ENCODE results near the gene CD248.

The CD248 gene

GRCh38 chr11:66363805-66364535 is 47.1 kb upstream of the CD248 start:
- ChIA-PET POLR2A (interaction anchor here (0.6 to 2.2 kb wide), 3 partner anchors 8 to 20 kb away, joined by 3 to 7 read pairs (median 5); partner anchors contain the start of gene SLC29A2), CTCF (interaction anchor here (0.6 to 5.6 kb wide), 27 partner anchors 8 to 1063 kb away, joined by 3 to 58 read pairs (median 4); partner anchors contain the start of genes BRMS1 and SLC29A2)
- Histone ChIP-seq H3K4me1 (ENCODE audit: control insufficient read depth, insufficient read depth, low read length) (no peaks in the 10 kb centered on the region), H3K4me3 (ENCODE audit: low read depth, low read length) (no peak overlapping the region), H3K9me3 (ENCODE audit: control insufficient read depth, insufficient read depth, low read depth, low read length) (no peaks in the 10 kb centered on the region), H3K36me3 (ENCODE audit: control insufficient read depth in 2 of 2, insufficient read depth in 1 of 2, low read length in 2 of 2) (peaks cover 0 to 55% of the 10 kb centered on the region in 2 experiments; a peak in 1 of 3 replicates), H3K27ac (ENCODE audit: extremely low read depth, low read depth, low read length) (no peak overlapping the region)
- TF ChIP-seq ZNF449 (tag by site-specific recombination; IDR thresholded peaks at IDR 0.05) (peak; percentile 54), ZNF2 (tag by site-specific recombination; IDR thresholded peaks at IDR 0.05) (no peak), CTCF (tag by site-specific recombination; IDR thresholded peaks at IDR 0.05) (peak; percentile 51), ZNF645 (tag by site-specific recombination; IDR thresholded peaks at IDR 0.05) (no peak), ZSCAN5A (tag by site-specific recombination; IDR thresholded peaks at IDR 0.05) (0 out of 2 replicates have a peak, but pooled peaks have one; percentile 14), ZNF791 (tag by site-specific recombination; IDR thresholded peaks at IDR 0.05) (no peak), ZNF560 (tag by site-specific recombination; IDR thresholded peaks at IDR 0.05; ENCODE audit: borderline replicate concordance) (no peak), ZIC2 (tag by site-specific recombination; IDR thresholded peaks at IDR 0.05) (peak; percentile 71), ZNF473 (tag by site-specific recombination; IDR thresholded peaks at IDR 0.05) (no peak)

GRCh38 chr11:66363187-66363601 is 46.4 kb upstream of the CD248 start:
- TF ChIP-seq ZNF274 (IDR thresholded peaks at IDR 0.05; ENCODE audit: low read length) (no peak), ZNF274 (tag by site-specific recombination; IDR thresholded peaks at IDR 0.05; ENCODE audit: borderline replicate concordance) (no peak), ZBTB10 (tag by site-specific recombination; IDR thresholded peaks at IDR 0.05) (no peak), ZNF449 (tag by site-specific recombination; IDR thresholded peaks at IDR 0.05) (no peak), ZNF24 (tag by site-specific recombination; IDR thresholded peaks at IDR 0.05) (no peak), ZSCAN4 (tag by site-specific recombination; IDR thresholded peaks at IDR 0.05) (no peak), KLF9 (tag by site-specific recombination; IDR thresholded peaks at IDR 0.05; ENCODE audit: low read depth) (no peak), ZNF391 (tag by site-specific recombination; IDR thresholded peaks at IDR 0.05; ENCODE audit: borderline replicate concordance, low read depth) (no peak), ZNF169 (tag by site-specific recombination; IDR thresholded peaks at IDR 0.05) (no peak), KLF17 (tag by site-specific recombination; IDR thresholded peaks at IDR 0.05) (no peak), KLF10 (tag by site-specific recombination; IDR thresholded peaks at IDR 0.05) (no peak)
- Histone ChIP-seq H3K27ac (ENCODE audit: extremely low read depth, low read depth, low read length) (no peak overlapping the region), H3K9me3 (ENCODE audit: control insufficient read depth, insufficient read depth, low read depth, low read length) (no peaks in the 10 kb centered on the region), H3K36me3 (ENCODE audit: control insufficient read depth in 2 of 2, insufficient read depth in 1 of 2, low read length in 2 of 2) (peaks cover 0 to 47% of the 10 kb centered on the region in 2 experiments; a peak in 1 of 3 replicates), H3K4me3 (ENCODE audit: low read depth, low read length) (no peak overlapping the region), H3K4me1 (ENCODE audit: control insufficient read depth, insufficient read depth, low read length) (no peaks in the 10 kb centered on the region)
- ChIA-PET POLR2A (interaction anchor here (0.6 to 2.2 kb wide), 3 partner anchors 9 to 19 kb away, joined by 3 to 7 read pairs (median 4); partner anchors contain the start of gene SLC29A2), CTCF (interaction anchor here (0.6 to 5.6 kb wide), 25 partner anchors 8 to 1063 kb away, joined by 3 to 58 read pairs (median 4); partner anchors contain the start of genes BRMS1 and SLC29A2)
